ENCODE measurements around the gene PNPLA7.

Gene PNPLA7

GRCh38 chr9:137430723-137431415, 119.3 kb downstream of the PNPLA7 start:
- DNase-seq: no peak

- no peak for DNase-seq
Observed at GRCh38 chr9:137429974-137430722, 120.1 kb downstream of the PNPLA7 start.

GRCh38 chr9:137429546-137429890, 120.7 kb downstream of the PNPLA7 start:
- no peak for DNase-seq

GRCh38 chr9:137428841-137429545, 121.2 kb downstream of the PNPLA7 start:
- no peak for DNase-seq

GRCh38 chr9:137428311-137428630, 121.9 kb downstream of the PNPLA7 start:
- no peak for DNase-seq

GRCh38 chr9:137427454-137428310, 122.5 kb downstream of the PNPLA7 start:
- no peak for DNase-seq

- no peak for DNase-seq
Observed at GRCh38 chr9:137426018-137426681, 124.1 kb downstream of the PNPLA7 start.

GRCh38 chr9:137423514-137424291, 126.5 kb downstream of the PNPLA7 start:
- peak; percentile 65 for DNase-seq

GRCh38 chr9:137422604-137423513, 127.3 kb downstream of the PNPLA7 start, which contains the start of the genes EXD3 and NOXA1:
Gene EXD3 (minus strand): TSS chr9:137423162. CDS start chr9:137395357, 27,805 bp downstream.
Gene NOXA1 (plus strand): TSS chr9:137423393. CDS start chr9:137423530, 137 bp downstream.
- DNase-seq: peak; percentile 98

GRCh38 chr9:137421838-137422603, 128.2 kb downstream of the PNPLA7 start:
- peak; percentile 62 for DNase-seq

GRCh38 chr9:137417161-137418021, 132.8 kb downstream of the PNPLA7 start:
- DNase-seq: no peak

- DNase-seq: no peak
Observed at GRCh38 chr9:137416563-137417151, 133.5 kb downstream of the PNPLA7 start.

GRCh38 chr9:137416006-137416562, 134.1 kb downstream of the PNPLA7 start:
- no peak for DNase-seq

GRCh38 chr9:137415451-137415850, 134.8 kb downstream of the PNPLA7 start:
- DNase-seq: no peak

GRCh38 chr9:137412431-137412830, 137.8 kb downstream of the PNPLA7 start:
- DNase-seq: no peak

- DNase-seq: peak; percentile 71
Observed at GRCh38 chr9:137411645-137412380, 138.4 kb downstream of the PNPLA7 start.

GRCh38 chr9:137411260-137411644, 138.9 kb downstream of the PNPLA7 start:
- no peak for DNase-seq

All from activated effector memory CD4-positive, alpha-beta T cell treated with anti-CD3 and anti-CD28 coated beads, Interleukin-2, amount 50 U/mL, for 16 hours (primary cell).